NCI-H146 treated with DMSO at 0.1 percent for 48 hours (cell line): ENCODE data around the gene MEX3D.

Source experiments
- DNase-seq: peaks from one replicate; lab custom pipeline; 2025; ENCODE audit not compliant: unreplicated experiment; lab: John Stamatoyannopoulos, UW

Gene MEX3D

GRCh38 chr19:1574354-1575136 lies 6.4 kb upstream of the MEX3D start:
- no peak for DNase-seq

DNA sequence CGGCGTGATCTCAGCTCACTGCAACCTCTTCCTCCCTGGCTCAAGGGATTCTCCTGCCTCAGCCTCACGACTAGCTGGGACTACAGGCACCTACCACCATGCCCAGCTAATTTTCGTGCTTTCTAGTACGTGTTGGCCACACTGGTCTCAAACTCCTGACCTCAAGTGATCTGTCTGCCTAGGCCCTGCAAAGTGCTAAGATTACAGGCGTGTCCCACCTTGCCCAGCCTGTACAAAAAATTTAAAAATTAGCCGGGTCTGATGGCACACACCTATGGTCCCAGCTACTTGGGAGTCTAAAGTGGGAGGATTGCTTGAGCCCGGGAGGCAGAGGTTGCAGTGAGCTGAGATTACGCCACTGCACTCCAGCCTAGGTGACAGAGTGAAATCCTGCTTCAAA lies 4.7 kb upstream of the MEX3D start:
- DNase-seq = no peak

GRCh38 chr19:1571358-1571757 lies 3.2 kb upstream of the MEX3D start:
- no peak for DNase-seq

- DNase-seq = no peak
Measured at GRCh38 chr19:1570836-1571235, 2.7 kb upstream of the MEX3D start.

DNA sequence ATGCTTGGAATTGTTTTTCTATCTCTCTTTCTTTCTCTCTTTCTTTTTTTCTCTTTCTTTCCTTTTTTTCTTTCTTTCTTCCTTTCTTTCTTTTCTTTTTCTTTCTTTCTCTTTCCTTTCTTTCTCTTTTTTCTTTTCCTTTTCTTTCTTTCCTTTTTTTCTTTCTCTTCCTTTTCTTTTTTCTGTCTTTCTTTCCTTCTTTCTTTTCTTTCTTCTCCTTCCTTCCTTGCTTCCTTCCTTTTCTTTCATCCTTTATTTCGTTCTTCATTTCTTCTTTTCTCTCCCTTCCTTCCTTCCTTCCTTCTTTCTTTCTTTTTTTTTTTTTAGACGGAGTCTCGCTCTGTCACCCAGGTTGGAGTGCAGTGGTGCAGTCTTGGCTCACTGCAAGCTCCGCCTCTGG lies 1.9 kb upstream of the MEX3D start:
- no peak for DNase-seq

DNA sequence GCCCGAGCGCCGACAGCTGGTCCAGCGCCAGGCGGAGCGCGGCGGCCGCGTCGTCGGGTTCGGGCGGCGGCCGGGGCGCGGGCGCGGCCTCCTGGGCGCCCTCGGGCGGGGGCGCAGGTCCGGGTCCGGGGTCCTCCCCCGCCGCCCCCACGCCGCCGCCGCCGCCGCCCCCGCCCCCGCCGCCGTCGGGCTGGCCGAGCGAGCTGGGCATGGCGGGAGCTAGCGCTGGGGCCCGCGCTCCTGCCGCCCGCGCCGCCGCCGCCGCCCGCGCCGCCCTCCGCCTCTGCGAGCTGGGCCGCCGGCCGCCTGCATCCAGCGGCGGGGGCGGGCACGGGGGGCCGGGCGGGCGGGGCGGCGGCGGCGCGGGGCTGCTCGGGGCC lies 287 bp downstream of the MEX3D start:
- no peak for DNase-seq

DNA sequence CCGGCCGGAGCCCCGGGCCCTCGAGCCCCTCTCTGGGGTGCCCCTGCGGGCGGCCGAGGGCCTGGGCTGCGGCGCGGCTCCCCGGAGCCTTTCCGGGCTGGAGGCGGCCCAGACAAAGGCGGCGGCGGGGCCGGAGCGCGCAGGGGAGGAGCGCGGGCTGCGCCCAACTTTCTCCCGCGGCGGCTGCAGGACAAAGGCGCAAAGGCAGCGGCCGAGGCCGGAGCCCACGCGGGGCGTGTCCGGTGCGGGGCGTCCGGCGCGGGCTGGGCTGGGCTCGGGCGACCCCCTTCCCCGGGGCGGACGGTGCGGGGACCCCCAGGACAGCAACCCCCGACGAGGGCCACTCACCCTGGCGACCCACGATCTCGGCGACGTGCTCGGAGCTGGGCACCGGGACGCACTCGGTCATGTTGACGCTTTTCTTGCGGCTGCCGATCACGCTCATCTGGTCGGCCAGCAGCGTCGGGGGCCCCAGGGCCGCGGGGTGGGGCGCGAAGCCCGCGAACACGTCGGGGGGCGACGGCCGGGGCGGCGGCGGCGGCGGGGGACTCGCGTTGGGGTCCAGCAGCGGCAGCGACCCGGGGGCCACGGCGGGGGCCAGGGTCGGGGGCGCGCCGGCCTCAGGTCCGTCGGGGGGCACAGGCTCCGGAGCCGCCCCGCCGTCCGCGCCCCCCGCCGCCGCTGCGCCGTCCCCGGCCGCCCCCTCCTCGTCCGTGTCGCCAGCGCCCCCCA lies 843 bp downstream of the MEX3D start:
- DNase-seq = no peak

- peak; percentile 37 for DNase-seq
Measured at GRCh38 chr19:1566392-1567115, 1.6 kb downstream of the MEX3D start.

DNA sequence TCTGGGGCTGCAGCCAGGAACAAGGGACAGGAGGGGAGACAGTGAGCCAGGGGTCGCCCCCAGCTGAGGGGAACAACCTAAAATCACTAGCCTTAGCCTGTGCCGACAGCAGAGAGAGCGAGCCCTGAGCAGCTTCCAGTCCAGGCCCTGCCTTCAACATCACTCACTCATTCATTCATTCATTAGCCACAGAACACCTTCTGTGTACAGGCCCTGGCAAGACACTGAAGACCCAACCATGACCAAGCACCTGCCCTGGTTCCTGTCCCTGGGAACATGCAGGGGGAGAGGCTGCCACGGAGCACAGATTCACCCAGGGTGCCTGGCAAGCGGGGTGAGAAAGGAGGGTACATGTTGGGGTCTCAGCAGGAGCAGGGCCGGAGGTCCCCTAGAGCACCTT lies 4.9 kb downstream of the MEX3D start:
- no peak for DNase-seq

DNA sequence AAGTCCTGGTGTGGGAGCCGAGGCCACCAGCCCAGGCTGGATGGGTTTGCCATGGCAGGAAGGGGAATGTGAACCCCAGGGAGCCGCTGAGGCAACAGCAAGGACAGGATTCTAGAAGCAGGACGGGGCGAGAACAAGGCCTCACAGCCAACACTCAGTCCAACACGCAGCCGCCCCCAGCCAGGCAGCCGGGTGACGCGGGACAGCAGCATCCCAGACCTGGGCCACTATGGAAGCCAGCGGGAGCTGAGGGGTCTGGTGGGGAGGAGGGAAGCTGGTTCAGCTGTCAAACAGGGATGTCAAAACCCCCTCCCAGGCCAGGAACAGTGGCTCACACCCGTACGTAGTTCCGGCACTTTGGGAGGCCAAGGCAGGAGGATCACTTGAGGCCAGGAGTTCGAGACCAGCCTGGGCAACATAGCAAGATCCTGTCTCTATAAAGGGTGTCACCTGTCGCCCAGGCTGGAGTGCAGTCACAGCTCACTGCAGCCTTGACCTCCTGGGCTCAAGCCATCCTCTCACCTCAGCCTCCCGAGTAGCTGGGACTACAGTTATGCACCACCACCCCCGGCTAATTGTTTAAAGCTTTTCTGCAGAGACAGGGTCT lies 6.8 kb downstream of the MEX3D start:
- no peak for DNase-seq

DNA sequence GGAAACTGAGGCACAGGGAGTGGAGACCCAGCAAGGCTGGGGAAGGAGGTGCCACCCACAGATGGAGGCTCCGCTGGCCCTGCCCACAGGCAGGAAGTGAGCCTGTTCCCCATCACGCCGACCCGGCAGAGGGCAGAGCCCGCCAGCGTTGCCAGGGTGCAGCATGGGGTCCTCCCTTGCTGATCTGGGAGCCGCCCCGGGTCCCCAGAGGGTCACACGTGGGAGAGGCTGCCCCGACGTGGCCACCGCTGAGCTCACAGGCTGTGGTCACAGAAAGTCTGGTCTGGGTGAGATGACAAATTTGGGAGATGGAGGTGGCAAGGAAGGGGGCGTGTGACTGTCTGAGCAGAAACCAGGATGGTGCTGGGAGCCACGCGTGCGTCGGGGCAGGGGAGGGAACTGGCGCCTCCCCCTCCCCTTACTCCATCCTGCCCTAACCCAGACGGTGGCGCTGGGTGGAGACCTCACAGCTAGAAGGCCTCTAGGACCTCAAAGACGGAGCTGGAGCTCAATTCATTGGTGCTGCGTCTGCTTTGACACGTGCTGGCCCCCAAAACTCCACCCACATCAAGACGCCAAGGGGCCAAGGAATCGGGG lies 7.7 kb downstream of the MEX3D start:
- no peak for DNase-seq

DNA sequence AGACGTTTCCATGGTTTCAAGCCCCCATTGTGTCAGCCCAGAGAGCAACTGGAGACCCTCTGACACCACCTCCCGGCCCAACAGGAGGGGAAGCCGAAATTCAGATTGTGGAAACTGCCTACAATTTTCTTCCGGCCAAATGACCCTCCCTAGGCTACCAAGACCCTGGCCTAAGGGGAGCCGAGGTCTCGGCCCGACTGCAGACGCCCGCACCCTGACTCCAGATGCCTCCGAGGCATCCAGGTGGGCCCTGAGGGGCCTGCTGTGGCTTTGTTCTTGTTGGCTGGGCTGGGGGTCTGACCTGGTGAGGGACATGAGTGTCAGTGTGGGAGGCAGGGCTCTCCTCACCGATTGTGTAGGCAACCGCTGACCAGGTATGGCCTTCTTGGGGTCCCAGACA lies 9.6 kb downstream of the MEX3D start:
- no peak for DNase-seq

- no peak for DNase-seq
Measured at GRCh38 chr19:1556390-1557070, 11.6 kb downstream of the MEX3D start.

DNA sequence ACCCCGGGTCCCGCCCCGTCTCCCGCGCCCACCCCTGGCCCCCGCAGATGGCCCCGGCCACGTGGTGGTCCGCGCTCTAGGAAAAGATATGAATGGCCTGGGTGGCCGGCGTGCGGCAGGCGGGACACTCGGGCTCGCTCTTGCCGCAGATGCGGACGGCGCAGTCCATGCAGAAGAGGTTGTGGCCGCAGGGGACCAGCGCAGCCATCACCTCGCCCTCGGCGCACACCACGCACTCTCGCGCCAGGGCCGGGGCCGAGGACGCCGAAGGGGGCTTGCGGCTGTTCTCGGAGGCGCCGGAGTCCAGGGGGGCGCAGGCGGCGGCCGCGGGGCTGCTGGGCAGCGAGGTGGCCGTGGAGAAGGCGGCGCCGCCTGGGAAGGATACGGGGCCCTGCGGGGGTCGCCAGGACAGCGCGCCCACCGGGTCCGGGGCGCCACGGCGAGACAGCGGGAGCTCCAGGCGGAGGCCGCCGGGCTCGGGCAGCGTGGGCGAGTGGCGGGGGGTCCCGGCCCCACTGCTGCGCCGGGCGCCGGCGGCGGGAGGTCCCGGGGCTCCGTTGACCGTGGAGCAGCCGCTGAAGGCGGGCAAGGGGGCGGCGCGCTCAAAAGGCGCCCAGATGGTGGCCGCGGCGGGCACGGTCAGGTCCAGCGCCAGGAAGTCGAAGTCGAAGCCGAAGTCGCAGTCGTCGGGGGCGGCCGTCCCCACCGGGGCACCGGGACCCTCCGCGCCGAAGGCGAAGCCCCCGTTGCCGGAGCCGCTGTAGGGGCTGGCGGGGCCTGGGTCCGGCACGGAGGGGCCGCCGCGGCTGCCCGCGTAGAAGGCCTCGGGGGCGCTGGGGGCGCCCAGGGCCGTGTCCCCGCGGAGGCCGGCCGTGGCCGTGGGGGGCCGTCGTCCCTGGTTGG lies 12.4 kb downstream of the MEX3D start:
- DNase-seq = no peak

- DNase-seq = no peak
Measured at GRCh38 chr19:1554968-1555367, 13.2 kb downstream of the MEX3D start.

DNA sequence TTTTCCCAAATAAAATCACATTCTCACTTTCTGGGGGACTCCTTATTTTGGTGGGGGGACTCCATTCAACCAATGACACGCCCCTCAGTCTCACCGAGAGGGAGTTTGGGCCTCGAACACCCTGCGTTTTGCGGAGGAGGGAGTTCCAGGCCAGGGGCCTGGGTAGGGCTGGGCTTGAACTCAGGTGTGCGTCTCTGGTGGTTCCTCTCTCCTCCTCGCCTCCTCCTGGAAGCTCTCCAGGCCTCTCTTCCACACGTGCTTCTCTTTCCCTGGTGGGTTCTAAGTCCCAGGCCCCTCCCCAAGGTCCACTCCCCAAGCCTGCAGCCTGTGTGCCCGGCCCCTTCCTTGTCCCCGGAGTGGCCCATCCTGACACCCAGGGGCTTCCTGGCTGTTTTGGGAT lies 14.7 kb downstream of the MEX3D start:
- no peak for DNase-seq

GRCh38 chr19:1551068-1552040 lies 16.8 kb downstream of the MEX3D start:
- DNase-seq = no peak

DNA sequence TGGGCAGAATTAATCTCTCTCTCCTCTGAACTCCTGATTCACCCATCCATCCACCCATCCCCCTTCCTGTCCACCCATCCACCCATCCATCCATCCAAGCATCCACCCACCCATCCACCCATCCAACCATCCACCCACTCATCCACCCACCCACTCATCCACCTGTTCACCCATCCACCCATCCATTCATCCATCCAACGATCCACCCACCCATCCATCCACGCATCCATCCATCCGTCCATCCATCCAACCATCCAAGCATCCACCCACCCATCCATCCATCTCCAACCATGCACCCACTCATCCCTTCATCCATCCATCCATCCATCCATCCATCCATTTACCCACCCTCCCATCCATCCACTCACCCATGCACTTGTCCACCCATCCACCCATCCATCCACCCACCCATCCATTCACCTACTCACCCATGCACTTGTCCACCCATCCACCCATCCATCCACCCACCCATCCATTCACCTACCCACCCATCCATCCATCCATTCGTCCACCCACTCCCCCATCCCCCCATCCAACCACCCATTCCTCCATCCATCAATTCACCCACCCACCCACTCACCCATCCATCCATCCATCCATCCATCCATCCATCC lies 18.7 kb downstream of the MEX3D start:
- DNase-seq = no peak
